ENCODE measurements around the gene F2R. TPM values are rescaled to one million over a fixed set of nuclear protein-coding genes. Genes with fewer than 3 reads are reported as not detected.

F2R gene
- total and polyA plus RNA-seq, 2 experiments from 2014 or later = 15.0 to 26.0 TPM

GRCh38 chr5:76683816-76684731 is 31.9 kb upstream of the F2R start:
- H3K9me3 Mint-ChIP-seq = no peaks in the 10 kb centered on the region
- Histone ChIP-seq H3K9me2 (ENCODE audit: insufficient read depth) (no peaks in the 10 kb centered on the region), H4K20me1 (replicated peaks; ENCODE audit: insufficient read depth) (no peaks in the 10 kb centered on the region), H2AFZ (no peak overlapping the region), H3F3A (replicated peaks; ENCODE audit: low read depth) (no peaks in the 10 kb centered on the region), H3K27ac (ENCODE audit: low read depth) (no peak overlapping the region), H3K4me3 (no peak overlapping the region), H3K27me3 (ENCODE audit: insufficient read depth) (no peaks in the 10 kb centered on the region), H3K4me1 (ENCODE audit: insufficient read depth) (no peaks in the 10 kb centered on the region), H3K36me3 (ENCODE audit: insufficient read depth) (no peaks in the 10 kb centered on the region), H3K4me2 (no peak overlapping the region), H3K79me2 (replicated peaks; ENCODE audit: insufficient read depth) (no peaks in the 10 kb centered on the region)
- DNase-seq (ENCODE audit: low spot score) (no peak), ATAC-seq (no peak)
- H3K4me3 Mint-ChIP-seq = no peak overlapping the region
- no peak overlapping the region for H3K27ac Mint-ChIP-seq
- H3K27me3 Mint-ChIP-seq (ENCODE audit: insufficient read depth, low read depth, poor library complexity) = peaks cover 2% of the 10 kb centered on the region
- no peak for TF ChIP-seq EZH2 (IDR thresholded peaks at IDR 0.05; ENCODE audit: low read depth, unreplicated experiment)
- no peak for TF ChIP-seq CREB1 (CRISPR knock-in tag; IDR thresholded peaks at IDR 0.05; ENCODE audit: low read depth)
- no peak for TF ChIP-seq STAT1 (IDR thresholded peaks at IDR 0.05; ENCODE audit: unreplicated experiment)
- TF ChIP-seq CTCF (conservative IDR thresholded peaks at IDR 0.05; ENCODE audit: low read depth in 2 of 2) = no peak
- no peak for TF ChIP-seq ZNF331 (CRISPR knock-in tag; IDR thresholded peaks at IDR 0.05; ENCODE audit: low read depth)
- no peaks in the 10 kb centered on the region for H3K4me1 Mint-ChIP-seq
- H3K36me3 Mint-ChIP-seq (ENCODE audit: low read depth) = 0 out of 3 replicates have a peak, but pooled peaks cover 5% of the 10 kb centered on the region

- ATAC-seq (no peak), DNase-seq (ENCODE audit: low spot score) (no peak)
- no peaks in the 10 kb centered on the region for H3K9me3 Mint-ChIP-seq
- no peak for TF ChIP-seq NANOG (IDR thresholded peaks at IDR 0.05; ENCODE audit: borderline replicate concordance)
- H3K79me2 ChIP-seq (replicated peaks; ENCODE audit: insufficient read depth) = no peaks in the 10 kb centered on the region
- no peak overlapping the region for H3K4me3 Mint-ChIP-seq
- H2AFZ ChIP-seq = no peak overlapping the region
- H3K4me1 Mint-ChIP-seq = no peaks in the 10 kb centered on the region
- no peaks in the 10 kb centered on the region for H4K20me1 ChIP-seq (replicated peaks; ENCODE audit: insufficient read depth)
- no peaks in the 10 kb centered on the region for H3K4me1 ChIP-seq (ENCODE audit: insufficient read depth)
- H3K4me2 ChIP-seq = no peak overlapping the region
- no peak overlapping the region; the same call in 1 of the 2 replicates for H3K27ac Mint-ChIP-seq
- no peak overlapping the region for H3K27ac ChIP-seq (ENCODE audit: low read depth)
- H3K36me3 ChIP-seq (ENCODE audit: insufficient read depth) = no peaks in the 10 kb centered on the region
- H3K27me3 ChIP-seq (ENCODE audit: insufficient read depth) = no peaks in the 10 kb centered on the region
- H3F3A ChIP-seq (replicated peaks; ENCODE audit: low read depth) = no peaks in the 10 kb centered on the region
- no peak overlapping the region for H3K4me3 ChIP-seq
- peaks cover 2% of the 10 kb centered on the region for H3K27me3 Mint-ChIP-seq (ENCODE audit: insufficient read depth, low read depth, poor library complexity)
- H3K36me3 Mint-ChIP-seq (ENCODE audit: low read depth) = 0 out of 3 replicates have a peak, but pooled peaks cover 5% of the 10 kb centered on the region
- H3K9me2 ChIP-seq (ENCODE audit: insufficient read depth) = no peaks in the 10 kb centered on the region
These were observed 31.0 kb upstream of the F2R start for GRCh38 chr5:76684756-76685519.
